ENCODE data around the gene LCN12.
"Not testable (repeated sequence)": the region's sequence is repeated elsewhere in the genome, so short reads cannot be mapped to it uniquely, and the experiment has no call there.

LCN12 gene

GRCh38 chr9:136997830-136998234 is 45.8 kb downstream of the LCN12 start:
- H3K9me3 Mint-ChIP-seq, result no peaks in the 10 kb centered on the region
- peaks cover 5% of the 10 kb centered on the region for H3K4me1 Mint-ChIP-seq
- peaks cover 5% of the 10 kb centered on the region for H3K27me3 Mint-ChIP-seq (ENCODE audit: low read depth)
- TF ChIP-seq, protein P1, sequence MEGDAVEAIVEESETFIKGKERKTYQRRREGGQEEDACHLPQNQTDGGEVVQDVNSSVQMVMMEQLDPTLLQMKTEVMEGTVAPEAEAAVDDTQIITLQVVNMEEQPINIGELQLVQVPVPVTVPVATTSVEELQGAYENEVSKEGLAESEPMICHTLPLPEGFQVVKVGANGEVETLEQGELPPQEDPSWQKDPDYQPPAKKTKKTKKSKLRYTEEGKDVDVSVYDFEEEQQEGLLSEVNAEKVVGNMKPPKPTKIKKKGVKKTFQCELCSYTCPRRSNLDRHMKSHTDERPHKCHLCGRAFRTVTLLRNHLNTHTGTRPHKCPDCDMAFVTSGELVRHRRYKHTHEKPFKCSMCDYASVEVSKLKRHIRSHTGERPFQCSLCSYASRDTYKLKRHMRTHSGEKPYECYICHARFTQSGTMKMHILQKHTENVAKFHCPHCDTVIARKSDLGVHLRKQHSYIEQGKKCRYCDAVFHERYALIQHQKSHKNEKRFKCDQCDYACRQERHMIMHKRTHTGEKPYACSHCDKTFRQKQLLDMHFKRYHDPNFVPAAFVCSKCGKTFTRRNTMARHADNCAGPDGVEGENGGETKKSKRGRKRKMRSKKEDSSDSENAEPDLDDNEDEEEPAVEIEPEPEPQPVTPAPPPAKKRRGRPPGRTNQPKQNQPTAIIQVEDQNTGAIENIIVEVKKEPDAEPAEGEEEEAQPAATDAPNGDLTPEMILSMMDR (IDR thresholded peaks at IDR 0.05; ENCODE audit: unreplicated experiment in 3 of 3), result no peak
- H3K36me3 Mint-ChIP-seq (ENCODE audit: low read depth), result no peaks in the 10 kb centered on the region
- H3K27ac Mint-ChIP-seq, result peak overlapping the region in 1 of 3 experiments; percentile 62
- H3K4me3 Mint-ChIP-seq, result peak overlapping the region; percentile 60 to 68 (median 65)

DNA sequence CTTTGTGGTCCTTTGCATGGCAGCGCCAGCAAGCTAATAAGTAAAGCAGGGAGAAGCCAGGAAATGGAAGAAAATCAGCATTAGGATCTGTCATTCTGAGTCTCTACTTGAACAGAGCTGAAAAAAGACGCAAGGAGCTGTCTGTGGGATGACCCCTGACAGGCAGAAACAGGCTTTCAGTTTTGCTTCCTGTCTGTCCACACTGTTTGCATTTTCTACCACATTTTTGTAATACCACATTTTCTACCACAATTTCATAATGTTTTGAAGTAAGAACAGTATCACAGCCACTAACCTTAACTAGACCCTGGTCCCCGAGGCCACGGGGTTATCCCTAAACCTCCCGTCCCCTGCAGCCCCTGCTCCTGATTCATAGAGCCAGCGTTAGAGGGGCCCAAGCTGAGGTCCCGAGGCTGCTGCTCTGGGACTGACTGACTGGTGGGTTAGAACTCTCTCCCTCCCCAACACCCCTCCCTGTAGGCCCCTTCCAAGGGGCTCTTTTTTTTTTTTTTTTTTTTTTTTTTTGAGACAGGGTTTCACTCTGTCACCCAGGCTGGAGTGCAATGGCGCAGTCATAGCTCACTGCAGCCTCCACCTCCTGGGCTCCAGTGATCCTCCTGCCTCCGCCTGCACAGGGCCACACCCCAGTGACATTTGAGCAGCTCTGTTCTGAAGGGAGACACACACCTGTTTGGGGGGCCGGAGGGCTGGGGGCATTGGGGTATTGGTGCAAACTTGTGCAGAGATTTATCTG is 48.3 kb downstream of the LCN12 start:
- Mint-ChIP-seq H3K36me3 (ENCODE audit: low read depth) (no peaks in the 10 kb centered on the region), H3K4me3 (no peak overlapping the region), H3K4me1 (peaks cover 5% of the 10 kb centered on the region), H3K27ac (peak overlapping the region in 2 of 3 experiments; percentile 6 to 33), H3K27me3 (ENCODE audit: low read depth) (peaks cover 5% of the 10 kb centered on the region), H3K9me3 (no peaks in the 10 kb centered on the region)
- TF ChIP-seq, protein P1 (IDR thresholded peaks at IDR 0.05; ENCODE audit: unreplicated experiment in 3 of 3), result no peak

DNA sequence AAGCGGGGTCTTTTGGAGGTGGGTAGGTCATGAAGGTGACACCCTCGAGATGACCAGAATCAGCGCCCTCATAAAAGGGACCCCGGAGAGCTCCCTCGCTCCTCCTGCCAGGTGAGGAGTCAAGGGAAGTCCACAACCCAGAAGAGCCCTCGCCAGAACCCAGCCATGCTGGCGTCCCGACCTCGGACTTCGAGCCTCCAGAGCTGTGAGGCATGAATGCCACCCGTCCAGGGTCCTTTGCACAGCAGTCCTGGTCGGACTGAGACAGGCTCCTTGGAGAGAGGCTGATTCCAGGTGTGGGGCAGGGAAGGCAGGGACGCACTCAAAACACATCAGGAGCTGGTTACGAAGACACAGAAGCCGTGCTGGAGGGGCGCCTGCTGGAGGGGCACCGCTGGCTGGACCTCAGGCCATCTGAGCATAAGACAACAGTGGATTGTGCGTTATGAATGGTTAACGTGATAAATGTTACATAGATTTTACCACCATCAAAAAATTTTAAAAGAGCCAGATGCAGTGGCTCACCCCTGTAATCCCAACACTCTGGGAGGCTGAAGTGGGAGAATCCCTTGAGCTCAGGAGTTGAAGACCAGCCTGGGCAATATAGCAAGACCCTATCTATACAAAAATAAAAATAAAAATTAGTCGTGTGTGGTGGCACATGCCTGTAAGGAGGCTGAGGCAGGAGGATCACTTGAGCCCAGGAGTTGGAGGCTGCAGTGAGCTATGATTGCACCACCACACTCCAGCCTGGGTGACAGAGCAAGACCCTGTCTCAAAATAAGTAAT is 50.0 kb downstream of the LCN12 start:
- H3K36me3 Mint-ChIP-seq (ENCODE audit: low read depth), result no peaks in the 10 kb centered on the region
- TF ChIP-seq, protein P1 (IDR thresholded peaks at IDR 0.05; ENCODE audit: unreplicated experiment in 3 of 3), result no peak
- H3K4me3 Mint-ChIP-seq, result no peak overlapping the region
- H3K9me3 Mint-ChIP-seq, result no peaks in the 10 kb centered on the region
- peaks cover 5% of the 10 kb centered on the region for H3K4me1 Mint-ChIP-seq
- peaks cover 5% of the 10 kb centered on the region for H3K27me3 Mint-ChIP-seq (ENCODE audit: low read depth)
- H3K27ac Mint-ChIP-seq, result no peak overlapping the region

DNA sequence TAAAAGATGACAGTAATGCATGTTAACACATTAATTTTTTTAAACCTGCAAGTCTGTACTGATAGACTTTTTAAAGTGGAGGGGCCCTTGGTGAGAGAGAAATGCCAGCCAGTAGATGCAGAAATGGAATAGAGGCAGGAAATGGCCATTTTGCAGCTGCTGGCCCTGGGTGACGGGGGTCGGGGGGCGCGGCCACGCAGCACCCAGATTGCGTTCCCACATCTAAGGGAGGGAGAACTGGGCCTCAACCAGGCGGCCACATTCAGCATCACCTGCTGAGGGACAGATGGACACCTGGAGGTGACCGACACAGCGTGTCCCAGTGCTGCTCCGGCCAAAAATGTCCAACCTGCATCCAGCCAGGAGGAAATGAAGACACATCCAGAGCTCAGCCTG is 50.6 kb downstream of the LCN12 start:
- TF ChIP-seq, protein P1 (IDR thresholded peaks at IDR 0.05; ENCODE audit: unreplicated experiment in 3 of 3), result no peak
- peaks cover 5% of the 10 kb centered on the region for H3K27me3 Mint-ChIP-seq (ENCODE audit: low read depth)
- no peaks in the 10 kb centered on the region for H3K9me3 Mint-ChIP-seq
- H3K27ac Mint-ChIP-seq, result no peak overlapping the region
- H3K4me1 Mint-ChIP-seq, result peaks cover 3% of the 10 kb centered on the region
- no peaks in the 10 kb centered on the region for H3K36me3 Mint-ChIP-seq (ENCODE audit: low read depth)
- H3K4me3 Mint-ChIP-seq, result no peak overlapping the region

DNA sequence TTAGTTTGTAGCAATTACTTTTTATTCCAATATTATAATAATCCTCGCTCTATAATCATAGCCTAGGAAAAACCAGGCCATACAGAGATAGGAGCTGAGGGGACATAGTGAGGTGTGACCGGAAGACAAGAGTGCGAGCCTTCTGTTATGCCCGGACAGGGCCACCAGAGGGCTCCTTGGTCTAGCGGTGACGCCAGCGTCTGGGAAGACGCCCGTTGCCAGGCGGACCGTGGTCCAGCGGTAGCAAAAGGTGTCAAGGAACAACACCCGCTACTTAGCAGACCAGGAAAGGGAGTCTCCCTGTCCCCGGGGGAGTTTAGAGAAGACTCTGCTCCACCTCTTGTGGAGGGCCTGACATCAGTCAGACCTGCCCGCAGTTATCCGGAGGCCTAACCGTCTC is 52.2 kb downstream of the LCN12 start:
- H3K27me3 Mint-ChIP-seq (ENCODE audit: low read depth); H3K4me3 Mint-ChIP-seq; H3K36me3 Mint-ChIP-seq (ENCODE audit: low read depth); H3K27ac Mint-ChIP-seq; H3K9me3 Mint-ChIP-seq; H3K4me1 Mint-ChIP-seq: not testable (repeated sequence)
- TF ChIP-seq, protein P1 (IDR thresholded peaks at IDR 0.05; ENCODE audit: unreplicated experiment in 3 of 3), result peak; percentile 28 to 43 (median 32)
